Left ventricle myocardium inferior (tissue), 1 donor: ENCODE results near the gene THSD7B. TPM values are rescaled to one million over a fixed set of nuclear protein-coding genes. Genes with fewer than 3 reads are reported as not detected.
A peak's percentile ranks its signal among the peaks of the same experiment; 100 is the strongest.

ENCODE experiments used
- DNase-seq: peaks from one replicate; pipeline ENCODE4 v3.0.0-alpha.2; 2020
- H3K27ac ChIP-seq: fragments of 200-600 bp; replicated peaks from 2 replicates; pipeline ENCODE4 v1.8.0; 2021
- H3K27me3 ChIP-seq: fragments of 200-600 bp; 2 replicates; pipeline ENCODE4 v1.8.0; 2021; ENCODE audit warnings: low read depth
- H3K36me3 ChIP-seq: fragments of 200-600 bp; 2 replicates; pipeline ENCODE4 v1.8.0; 2021
- H3K4me1 ChIP-seq: fragments of 200-600 bp; 2 replicates; pipeline ENCODE4 v1.8.0; 2021
- H3K4me3 ChIP-seq: fragments of 200-600 bp; 2 replicates; pipeline ENCODE4 v1.8.0; 2021; ENCODE audit warnings: mild to moderate bottlenecking, moderate library complexity
- H3K9me3 ChIP-seq: fragments of 200-600 bp; replicated peaks from 2 replicates; pipeline ENCODE4 v1.8.0; 2021
- CTCF ChIP-seq: fragments of 200-600 bp; IDR thresholded peaks from 2 replicates; pipeline ENCODE4 v1.8.0; 2021; ENCODE audit warnings: antibody characterized with exemption, mild to moderate bottlenecking, borderline replicate concordance
- intact Hi-C: fragments of 100-400 bp; cut with micrococcal nuclease; formaldehyde crosslinking; loops from one replicate; pipeline ENCODE4 v1.11.0; 2022
- total RNA-seq: library from RNA; stranded (reverse); fragmentation: NEBNext Ultra II Directional; extraction: Animal tissue kit (Norgen Biotek cat#: 25700); gene quantifications from one replicate; pipeline ENCODE4 v1.2.1, GENCODE V29; 2021
- donor health status: DM: no; HTN: yes; CAD: no; lungs with severe emphysema.

Gene THSD7B
- total RNA-seq, 1 donor from 2014 or later: 0.22 TPM

DNA sequence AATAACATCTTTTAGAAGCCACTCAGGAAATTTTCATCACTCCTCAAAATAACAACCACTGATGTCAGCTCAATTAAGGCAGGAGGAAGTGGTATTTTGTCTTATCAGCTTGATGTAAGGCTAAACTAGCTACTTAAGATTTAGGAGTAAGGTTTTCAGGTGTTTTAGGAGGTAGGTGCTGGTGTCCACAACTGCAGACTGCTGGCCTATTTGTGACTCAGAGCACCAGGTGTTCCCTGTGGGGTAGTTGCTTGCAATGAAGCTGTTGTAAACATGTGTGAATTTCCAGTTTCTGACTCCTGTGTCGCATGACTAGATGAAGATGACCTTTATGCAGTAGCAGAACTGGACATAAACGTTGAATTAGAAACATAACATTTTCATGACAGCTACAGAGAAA lies 164.2 kb downstream of the THSD7B start:
- intact Hi-C loops: no loop called here
- Histone ChIP-seq H3K36me3 (no peaks in the 10 kb centered on the region), H3K9me3 (peaks cover 6% of the 10 kb centered on the region), H3K27me3 (no peaks in the 10 kb centered on the region), H3K4me3 (no peak overlapping the region), H3K27ac (no peak overlapping the region), H3K4me1 (no peaks in the 10 kb centered on the region)
- TF ChIP-seq CTCF: no peak
- DNase-seq: no peak

DNA sequence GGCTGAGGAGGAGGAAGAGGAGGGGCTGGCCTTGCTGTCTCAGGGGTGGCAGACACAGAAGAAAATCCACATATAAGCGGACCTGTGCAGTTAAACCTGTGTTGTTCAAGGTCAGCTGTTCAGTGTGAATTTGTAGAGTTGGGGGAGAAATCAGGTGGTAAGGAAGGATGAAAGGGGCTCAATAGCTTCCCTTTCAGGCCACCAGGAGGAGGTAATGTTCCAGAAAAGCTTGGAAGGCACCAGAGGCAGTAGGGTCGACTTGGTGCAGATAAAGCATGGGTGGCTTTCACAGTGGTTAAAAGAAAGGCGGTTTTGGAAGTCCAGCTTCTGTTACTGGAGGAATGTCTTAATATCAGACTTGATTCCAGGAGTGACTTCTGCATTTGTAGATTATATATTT lies 167.4 kb downstream of the THSD7B start:
- Histone ChIP-seq H3K27ac (no peak overlapping the region), H3K36me3 (no peaks in the 10 kb centered on the region), H3K27me3 (no peaks in the 10 kb centered on the region), H3K4me3 (no peak overlapping the region), H3K4me1 (no peaks in the 10 kb centered on the region), H3K9me3 (no peaks in the 10 kb centered on the region)
- intact Hi-C loops: no loop called here
- TF ChIP-seq CTCF: peak; percentile 59
- no peak for DNase-seq

DNA sequence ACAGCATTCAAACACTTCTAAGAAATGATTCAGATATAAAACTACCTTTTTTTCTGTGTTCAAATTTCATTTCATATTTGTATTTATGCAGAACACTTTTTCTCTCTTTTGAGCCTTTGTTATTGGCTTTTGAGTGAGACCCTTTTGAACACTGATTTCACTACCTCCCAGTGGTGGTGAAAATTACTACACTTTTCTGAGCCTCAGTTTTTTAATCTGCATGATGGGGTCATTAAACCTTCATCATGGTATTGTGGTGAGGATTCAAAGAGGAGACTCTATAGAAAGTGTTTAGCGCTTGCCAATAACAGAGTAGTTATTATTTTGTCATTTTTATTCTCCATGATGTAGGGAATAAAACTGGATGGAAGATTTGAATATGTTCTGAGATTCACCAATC lies 169.8 kb downstream of the THSD7B start:
- intact Hi-C loops: no loop called here
- no peaks in the 10 kb centered on the region for H3K4me1 ChIP-seq
- no peak for DNase-seq
- H3K4me3 ChIP-seq: no peak overlapping the region
- no peaks in the 10 kb centered on the region for H3K27me3 ChIP-seq
- no peak for TF ChIP-seq CTCF
- no peaks in the 10 kb centered on the region for H3K36me3 ChIP-seq
- no peak overlapping the region for H3K27ac ChIP-seq
- no peaks in the 10 kb centered on the region for H3K9me3 ChIP-seq

GRCh38 chr2:136956050-136956449 lies 190.7 kb downstream of the THSD7B start:
- Histone ChIP-seq H3K9me3 (no peaks in the 10 kb centered on the region), H3K27me3 (no peaks in the 10 kb centered on the region), H3K4me1 (no peaks in the 10 kb centered on the region), H3K36me3 (no peaks in the 10 kb centered on the region), H3K27ac (no peak overlapping the region), H3K4me3 (no peak overlapping the region)
- TF ChIP-seq CTCF: no peak
- DNase-seq: no peak
- intact Hi-C loops: no loop called here

- no peak for DNase-seq
- H3K27me3 ChIP-seq: no peaks in the 10 kb centered on the region
- no peaks in the 10 kb centered on the region for H3K4me1 ChIP-seq
- TF ChIP-seq CTCF: no peak
- H3K4me3 ChIP-seq: no peak overlapping the region
- no peaks in the 10 kb centered on the region for H3K9me3 ChIP-seq
- no peaks in the 10 kb centered on the region for H3K36me3 ChIP-seq
- no peak overlapping the region for H3K27ac ChIP-seq
- intact Hi-C loops: no loop called here
Measured at GRCh38 chr2:136957044-136957443, 191.7 kb downstream of the THSD7B start.
